HG03175 (cell line): Measurements from ENCODE around the gene CADPS.

Experiments
- ATAC-seq: cut with Tn5 transposase; IDR thresholded peaks from one replicate; pipeline ENCODE4 v1.9.1; 2021; ENCODE audit warnings: mild to moderate bottlenecking, moderate library complexity; ENCODE audit not compliant: unreplicated experiment

CADPS gene

DNA sequence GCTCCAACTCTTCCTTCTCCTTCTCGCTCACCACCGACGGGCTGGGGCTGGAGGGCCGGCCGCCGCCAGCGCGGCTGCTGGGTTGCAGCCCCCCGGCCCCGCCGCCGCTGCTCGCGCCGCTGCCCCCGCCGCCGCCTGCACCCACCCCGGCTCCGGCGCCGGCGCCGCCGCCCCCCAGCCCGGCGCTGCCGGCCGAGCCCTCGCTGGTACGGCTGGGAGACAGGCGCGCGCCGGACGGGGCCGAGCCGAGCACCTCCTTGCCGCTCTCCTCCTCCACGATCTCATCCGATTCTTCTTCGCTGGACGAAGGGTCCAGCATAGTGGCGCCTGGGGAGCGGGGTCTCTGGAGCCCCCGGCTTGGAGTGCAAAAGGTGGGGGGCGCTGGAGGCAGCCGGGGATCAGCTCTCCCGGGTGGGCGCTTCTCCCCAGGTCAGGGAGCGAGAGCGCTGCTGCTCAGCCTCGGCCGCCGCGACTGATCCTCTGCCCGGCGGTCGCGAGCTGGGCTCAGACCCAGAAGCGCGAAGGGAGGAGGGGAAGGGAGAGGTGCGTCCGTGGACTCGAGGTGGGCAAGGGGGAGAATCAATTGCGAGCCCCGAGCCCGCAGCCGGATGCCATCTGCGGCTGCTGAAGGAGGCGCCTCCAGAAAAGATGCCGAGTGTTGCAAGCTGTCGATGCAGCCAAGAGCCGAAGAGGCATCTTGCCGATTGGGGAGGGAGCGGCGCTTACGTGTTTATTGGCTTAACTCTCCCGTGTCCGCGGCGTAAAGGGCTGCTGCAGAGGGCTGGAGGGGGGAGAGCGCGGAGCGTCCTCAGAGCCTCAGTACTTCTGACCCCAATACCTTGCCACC is at the start of gene CADPS:
Gene CADPS (minus strand): TSS at position 706 of the 847 bp plus-strand sequence. CDS start 387 bp downstream, at position 319.
- ATAC-seq: no peak

DNA sequence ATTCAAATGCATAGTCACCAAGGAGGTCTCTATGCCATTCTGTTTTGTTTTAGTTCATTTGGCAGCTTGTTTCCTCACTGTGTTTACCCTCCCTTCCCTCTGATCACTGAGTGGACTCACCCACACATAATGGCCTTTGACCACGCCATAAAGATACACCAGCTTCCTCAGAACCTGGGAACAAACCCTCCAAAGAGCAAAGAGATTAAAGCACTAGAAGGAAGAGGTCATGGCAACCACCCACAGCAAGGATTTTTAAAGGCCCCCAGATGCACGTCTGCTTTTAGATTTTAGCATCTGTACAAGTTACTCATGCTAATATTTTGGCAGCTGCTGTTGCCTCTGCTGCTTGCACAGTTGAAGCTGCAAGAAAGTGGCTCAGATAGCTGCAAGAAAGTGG is 47.9 kb upstream of the CADPS start:
- no peak for ATAC-seq

DNA sequence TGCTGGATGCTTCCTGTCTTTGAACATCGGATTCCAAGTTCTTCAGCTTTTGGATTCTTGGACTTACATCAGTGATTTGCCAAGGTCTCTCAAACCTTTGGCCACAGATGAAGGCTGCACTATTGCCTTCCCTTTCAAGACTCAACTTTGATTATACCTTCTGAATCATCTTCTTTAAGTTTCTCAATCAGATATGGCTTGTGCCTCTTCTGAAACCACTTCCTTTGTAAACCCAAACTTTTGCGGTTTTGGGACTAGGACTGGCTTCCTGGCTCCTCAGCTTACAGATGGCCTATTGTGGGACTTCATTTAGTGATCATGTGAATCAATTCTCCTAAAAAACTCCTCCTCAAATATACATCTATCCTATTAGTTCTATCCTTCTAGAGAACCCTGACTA is 47.1 kb upstream of the CADPS start:
- ATAC-seq: no peak

DNA sequence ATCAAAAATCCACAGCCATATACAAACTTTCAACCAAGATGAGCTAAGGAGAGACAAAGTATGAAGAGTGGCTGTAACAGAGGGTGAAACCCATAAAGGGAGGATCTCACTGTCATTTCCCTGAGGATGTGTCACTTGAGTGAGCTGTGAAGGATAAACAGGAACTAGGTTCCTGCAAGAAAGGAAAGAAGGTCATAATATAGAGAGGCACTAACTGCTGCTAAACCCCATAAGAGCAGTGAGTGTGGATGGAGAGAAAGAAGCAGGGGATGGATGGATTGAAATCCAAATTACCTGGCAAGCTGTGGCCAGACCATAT is 45.2 kb upstream of the CADPS start:
- ATAC-seq: no peak

DNA sequence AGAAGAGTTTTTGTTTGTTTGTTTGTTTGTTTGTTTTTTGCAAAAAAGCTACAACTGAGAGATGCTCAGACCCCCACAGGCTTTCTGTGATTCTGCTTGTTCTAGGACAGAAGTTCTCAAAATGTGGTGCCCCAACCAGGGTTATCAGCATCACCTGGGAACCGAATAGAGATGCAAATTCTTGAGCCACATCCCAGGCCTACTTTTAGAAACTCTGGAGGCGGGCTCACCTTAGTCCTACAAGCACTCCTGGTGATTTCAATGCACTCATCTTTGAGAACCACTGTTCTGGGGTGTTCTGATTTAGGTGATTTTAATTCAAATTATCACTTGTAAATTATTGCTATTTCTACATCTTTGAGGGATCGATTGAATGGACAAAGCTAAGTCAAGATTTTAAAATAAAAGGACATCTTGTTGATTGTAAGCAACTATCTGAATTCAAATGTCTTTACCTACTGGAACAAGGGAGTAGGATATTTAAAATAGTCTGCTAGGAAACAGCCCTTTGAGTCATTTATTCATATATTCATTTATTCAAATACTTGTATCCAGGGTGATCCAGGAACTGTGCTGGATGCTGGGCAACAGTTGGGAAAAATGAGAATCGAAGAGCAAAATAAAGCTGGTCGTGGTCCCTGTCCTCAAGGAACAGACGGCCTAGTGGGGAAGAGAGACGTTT is 44.7 kb upstream of the CADPS start:
- ATAC-seq: no peak

DNA sequence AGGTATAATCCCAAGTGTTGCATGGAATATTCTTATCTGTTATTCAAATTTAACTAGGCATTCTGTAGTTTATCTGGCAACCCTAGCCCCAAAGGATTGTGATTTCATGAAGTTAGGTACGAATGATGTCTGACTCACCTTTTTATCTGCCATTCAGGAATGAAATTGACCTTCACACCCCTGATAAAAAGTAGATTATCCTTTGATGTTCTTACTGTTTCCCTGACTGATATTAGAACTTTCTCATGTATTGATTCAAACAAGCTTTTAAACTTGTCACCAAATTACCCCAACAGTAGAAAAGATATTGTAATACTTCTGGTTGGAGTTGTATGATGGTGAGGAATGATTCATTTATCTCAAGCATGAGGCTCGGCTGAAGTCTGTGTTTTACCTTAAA is 43.6 kb upstream of the CADPS start:
- ATAC-seq: no peak

DNA sequence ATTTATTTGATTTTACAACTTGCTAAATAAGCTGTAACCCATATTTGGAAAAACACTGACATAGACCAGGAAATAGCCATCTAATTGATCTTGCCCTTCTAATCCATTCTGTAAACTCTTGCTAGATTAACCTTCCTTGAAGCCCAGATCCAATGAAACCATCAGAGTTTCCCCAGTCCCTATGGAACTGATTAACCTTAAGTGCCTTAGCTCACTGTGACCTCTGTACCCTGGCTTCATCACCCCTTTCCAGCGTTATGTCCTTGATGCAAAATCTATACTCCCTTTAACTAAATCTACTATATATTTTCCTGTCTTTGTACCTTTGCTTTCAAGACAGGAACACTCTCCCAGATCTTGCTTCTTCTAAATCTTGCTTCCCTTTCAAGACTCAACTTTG is 42.9 kb upstream of the CADPS start:
- no peak for ATAC-seq

DNA sequence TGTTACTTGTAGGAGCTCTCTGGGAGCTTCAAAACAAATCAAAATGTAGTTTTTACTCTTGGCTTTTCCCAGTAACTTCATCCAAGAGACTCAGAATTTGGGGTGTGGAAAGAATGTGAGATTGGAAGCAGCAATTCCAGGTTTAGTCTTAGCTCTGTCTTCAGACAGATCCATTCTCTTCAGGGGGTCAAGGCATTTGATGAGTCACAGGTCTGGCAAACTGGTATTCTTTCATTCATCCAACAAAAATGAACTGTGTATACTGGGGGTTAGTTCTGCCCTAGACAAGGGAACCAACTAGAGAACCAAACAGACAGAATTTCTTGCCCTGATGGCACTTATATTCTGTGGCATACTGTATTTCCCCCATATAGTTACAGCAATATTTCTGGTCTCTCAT is 36.3 kb upstream of the CADPS start:
- no peak for ATAC-seq

DNA sequence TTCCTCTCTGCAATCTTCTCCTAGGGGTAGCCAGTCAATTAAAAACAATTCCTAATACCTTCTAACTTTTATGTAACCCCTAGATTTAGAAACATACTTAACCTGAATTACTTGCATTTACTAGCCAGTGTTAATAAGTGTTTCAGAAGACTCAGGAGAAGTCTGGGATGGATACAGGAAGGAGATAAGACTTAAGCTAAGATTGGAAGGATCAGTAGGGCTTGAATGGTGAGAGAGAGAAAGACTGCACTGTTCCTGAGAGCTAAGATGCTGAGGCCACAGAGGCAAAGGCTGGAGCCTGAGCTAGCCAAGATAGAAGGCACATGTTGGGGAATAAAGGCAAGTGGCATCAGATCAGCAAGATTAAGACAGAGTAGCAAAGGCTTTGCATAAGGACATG is 30.1 kb upstream of the CADPS start:
- ATAC-seq: no peak

DNA sequence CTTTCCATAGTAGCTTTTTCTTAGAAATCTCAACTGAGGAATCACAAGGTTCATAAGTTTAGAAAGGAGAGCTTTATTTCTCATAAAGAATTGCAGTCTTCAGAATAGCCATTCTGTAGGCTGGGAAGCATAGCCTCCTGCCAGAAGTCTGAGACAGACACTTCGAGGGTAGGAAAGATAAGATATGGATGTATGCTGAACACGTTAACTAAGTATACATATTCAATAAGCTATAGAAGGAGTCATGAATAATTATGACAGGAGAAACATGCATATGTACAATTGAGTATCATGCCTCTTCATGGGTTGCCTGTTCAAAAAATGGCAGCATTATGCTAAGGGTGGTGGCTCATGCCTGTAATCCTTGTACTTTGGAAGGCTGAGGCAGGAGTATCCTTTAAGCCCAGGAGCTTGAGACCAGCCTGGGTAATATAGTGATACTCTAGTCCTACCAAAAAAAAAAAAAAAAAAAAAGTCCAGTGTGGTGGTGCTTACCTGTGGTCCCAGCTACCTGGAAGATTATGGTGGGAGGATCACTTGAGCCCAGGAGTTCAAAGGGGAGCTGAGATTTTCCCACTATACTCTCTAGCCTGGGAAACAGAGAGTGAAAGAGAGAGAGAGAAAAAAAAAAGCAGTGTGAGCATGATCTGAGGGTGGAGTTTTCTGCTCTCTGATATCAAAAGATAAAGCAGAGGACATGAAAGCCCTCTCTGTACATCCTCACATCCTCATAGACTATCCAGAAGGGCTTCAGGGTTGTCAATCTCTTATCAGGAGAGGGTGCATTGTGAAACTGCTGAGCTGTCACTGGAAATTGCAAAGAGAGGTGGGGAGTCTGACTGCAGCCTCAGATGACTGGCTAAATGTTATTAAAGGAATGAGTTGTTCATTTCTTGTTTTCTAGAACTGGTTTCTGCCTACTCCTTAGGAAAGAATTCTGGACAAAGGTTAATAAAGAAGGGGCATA is 23.6 kb upstream of the CADPS start:
- no peak for ATAC-seq

DNA sequence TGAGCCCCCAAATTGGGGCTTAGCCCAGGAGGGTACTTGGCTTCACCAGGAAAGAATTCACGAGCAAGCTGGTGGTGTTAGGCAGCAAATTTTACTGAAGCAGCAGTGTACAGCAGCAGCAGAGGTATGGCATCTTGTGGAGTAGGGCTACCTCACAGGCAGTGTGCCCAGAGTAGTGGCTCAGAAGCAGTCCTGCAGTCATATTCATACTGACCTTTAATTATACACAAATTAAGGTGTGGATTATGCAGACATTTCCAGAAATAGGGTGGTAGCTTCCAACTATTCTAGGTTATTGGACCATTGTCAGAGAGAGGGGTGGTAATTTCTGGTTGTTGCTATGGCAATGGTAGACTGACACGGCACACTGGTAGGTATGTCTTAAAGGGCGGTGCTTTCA is 20.7 kb upstream of the CADPS start:
- ATAC-seq: no peak

DNA sequence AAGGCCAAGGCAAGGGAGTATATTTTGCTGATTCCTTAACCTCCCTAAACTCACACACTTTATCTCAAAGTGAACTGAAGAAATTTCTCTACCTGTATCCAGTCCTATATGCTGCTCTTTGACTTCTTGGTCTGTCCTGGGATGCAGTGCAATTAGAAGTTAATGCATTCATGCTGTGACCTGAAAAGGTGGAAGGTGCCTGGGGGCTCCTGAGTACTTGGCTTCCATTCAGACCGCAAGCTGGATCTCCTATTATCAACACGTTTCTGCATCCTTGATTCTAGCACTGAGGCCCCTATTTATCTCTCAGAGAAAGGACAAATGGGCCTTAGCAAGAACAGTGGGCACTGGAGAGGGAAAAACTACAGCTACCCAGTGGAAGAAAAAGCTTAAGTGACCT is 17.7 kb upstream of the CADPS start:
- ATAC-seq: no peak

DNA sequence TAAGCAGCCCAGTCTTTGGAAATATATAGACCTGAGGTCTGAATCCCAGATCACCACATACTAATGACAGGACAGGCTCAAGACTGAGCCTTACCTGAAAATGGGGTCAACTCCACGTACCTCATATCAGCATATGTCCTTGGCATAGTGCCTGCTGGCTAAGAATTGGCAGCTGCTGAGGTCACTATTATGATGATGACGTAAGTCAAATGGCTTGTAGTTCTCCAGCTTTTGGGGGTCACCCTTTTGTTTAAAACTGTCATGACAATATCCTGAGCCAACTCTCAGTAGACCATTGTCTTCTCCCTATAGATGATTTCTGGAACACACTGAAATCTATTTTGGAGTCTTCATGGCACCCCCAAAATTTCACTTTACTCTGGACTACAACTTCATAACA is 16.8 kb upstream of the CADPS start:
- no peak for ATAC-seq

DNA sequence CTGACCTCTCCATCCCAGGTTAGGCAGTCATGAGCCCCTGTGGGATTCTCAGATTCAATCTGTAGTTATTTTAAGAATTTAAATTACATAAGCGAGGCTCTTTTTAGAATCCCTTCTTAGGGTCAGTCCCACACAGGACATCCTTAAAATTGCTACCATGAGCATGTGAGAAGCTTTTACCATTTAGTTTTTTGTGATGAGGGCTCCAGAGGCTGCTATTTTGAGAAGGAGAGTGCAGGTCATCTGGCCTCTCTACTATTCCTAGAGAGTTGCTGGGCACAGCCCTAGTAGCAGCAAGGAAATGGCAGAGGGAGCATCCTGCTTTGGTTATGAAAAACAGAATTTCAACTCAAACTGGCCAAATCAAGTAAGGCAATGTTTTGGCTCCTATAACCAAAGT is 13.6 kb upstream of the CADPS start:
- no peak for ATAC-seq

DNA sequence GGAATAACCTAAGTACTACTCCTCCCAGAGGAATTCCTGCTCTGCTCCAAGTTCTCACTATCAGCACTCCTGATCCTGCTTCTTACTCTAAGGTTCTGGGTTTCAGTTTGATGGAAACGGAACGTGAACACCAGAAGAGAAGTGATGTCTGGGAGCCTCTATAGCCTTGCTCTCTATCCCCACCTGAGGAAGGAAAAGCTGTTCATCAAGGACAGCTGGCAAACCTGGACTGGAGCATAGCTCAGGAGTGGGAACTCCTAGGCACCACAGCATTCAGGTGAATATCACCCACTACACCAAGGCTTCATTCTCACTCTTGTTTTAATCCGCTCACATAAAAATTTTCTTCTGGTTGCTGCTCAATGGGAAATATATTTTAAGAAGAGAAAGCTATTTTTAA is 13.0 kb upstream of the CADPS start:
- ATAC-seq: no peak

DNA sequence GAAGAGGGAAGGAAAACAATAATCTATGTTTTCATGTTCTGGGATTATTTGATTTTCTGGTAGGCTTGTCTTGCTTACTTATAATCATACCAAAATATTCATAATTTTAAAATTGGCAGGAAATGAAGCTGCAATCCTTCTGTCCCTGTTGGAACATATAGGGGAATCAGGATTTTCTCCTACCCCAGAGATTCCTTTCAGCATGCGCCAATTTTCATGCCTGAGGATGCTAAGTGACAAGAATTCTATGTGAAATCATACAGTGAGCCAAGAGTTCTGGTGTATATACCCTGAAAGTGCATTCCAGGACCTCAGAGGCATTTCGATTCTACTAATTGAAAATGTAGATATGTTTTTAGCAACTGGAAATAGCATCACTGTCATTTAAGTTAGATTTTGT is 9.9 kb upstream of the CADPS start:
- ATAC-seq: no peak

DNA sequence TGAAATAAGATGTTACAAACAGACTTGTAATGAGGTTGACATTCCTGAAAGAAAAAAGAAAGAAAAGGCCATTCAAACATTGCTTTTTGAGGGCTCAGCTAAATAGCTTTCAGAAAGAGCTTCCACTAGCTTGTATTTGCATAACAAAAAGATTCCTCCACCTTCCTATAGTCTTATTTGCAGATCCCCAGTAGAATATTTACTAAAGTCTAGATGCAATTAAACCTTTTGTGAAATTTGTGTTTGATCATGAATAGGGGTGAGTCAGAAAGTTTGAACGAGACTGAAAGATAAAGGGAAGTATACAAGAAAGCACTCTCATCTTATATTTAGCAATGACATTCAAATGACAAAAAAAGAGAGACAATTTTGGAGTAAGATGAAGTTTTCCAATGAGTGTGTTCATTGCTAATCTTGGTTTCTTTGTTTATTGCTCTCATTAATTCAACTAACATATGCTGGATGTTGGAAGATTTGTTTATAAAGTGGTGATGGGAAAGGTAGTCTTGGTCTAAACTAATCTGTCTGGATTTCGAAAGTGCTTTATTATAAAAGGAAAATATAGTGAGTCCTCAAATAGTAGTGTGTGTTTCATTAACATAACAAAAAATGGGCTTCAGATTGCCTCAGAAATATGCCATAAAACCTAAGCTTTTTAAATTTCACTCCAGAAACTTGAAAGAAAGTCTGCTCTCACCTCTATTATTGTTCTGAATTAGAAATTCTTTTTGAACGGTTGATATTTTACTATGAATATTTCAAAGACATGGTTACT is 9.1 kb upstream of the CADPS start:
- no peak for ATAC-seq

DNA sequence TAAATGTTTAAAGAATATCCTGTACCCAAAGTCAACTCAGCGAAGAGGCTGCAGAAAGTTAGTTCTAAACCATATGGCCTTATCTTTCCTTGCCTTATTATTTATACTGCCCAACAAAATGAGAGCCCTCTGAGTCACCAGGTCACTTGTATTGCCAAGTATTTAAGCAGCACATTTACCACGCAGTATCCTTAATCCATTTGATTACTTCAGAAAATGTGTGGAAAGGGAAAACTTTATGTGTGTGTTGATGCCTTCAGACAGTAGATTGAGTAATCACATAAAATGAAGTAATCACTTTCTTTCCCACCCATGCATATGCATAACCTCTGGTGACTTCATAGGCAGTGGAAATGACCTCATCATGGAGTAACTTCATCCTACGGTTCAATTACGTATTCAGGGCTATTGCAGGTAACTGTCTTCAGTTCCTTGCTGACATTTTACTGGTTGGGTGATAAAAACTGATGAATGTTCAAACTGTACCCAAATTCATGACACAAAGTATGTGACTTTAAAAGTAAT is 7.5 kb upstream of the CADPS start:
- no peak for ATAC-seq

DNA sequence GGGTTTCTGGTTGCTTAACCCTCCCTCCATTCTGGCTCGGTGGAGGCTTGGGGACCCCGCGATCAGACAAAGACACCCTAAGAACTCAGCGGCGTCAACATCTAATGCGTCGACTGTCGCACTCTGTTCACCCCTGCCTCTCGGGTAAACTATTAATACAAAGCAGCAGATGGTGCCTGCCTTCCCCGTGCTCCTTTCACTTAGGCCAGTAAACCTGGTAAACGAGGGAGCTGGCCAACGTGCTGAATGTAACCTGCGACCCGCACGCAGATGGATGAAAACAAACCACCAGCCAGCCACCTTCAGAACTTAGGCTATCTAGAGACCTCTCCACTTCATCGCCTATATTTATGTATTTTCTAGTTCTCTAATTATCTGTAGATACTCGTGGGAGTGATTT is 848 bp upstream of the CADPS start:
- ATAC-seq: no peak

DNA sequence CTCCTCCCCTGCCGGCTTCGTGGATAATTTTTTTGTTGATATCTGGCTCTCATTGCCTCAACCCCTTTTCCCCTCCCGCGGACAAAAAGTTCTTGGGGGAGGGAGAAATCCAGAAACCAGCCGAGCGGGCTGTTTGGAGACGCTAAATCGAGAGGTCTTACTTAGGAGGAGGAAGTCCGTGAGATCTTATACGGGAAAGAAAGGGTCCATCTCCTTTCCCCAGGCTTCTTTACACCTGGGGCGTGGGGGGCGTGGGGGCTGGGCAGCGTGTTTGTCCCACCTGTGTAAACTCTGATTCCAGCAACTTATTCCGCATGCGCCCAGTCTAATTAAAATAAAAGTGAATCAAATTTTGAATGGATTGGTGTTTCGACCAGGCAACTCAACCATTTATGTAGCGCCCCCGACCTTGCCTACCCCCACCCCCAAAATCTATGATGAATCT is 364 bp upstream of the CADPS start:
- ATAC-seq: no peak
